Pulmonary artery endothelial cell (primary cell): Measurements from ENCODE around the gene TBX4. TPM values are rescaled to one million over a fixed set of nuclear protein-coding genes. Genes with fewer than 3 reads are reported as not detected.

Experiments
- DNase-seq: peaks from one replicate; pipeline ENCODE4 v3.0.0-alpha.2; 2011; ENCODE audit warnings: low read depth, low spot score
- total RNA-seq: library from RNA; depleted of rRNA; stranded (reverse); fragments of >200 nt; gene quantifications from 2 replicates; pipeline ENCODE4 v1.2.3, GENCODE V29; 2014

The TBX4 gene
- total RNA-seq, 1 donor from 2014 or later, result not detected

DNA sequence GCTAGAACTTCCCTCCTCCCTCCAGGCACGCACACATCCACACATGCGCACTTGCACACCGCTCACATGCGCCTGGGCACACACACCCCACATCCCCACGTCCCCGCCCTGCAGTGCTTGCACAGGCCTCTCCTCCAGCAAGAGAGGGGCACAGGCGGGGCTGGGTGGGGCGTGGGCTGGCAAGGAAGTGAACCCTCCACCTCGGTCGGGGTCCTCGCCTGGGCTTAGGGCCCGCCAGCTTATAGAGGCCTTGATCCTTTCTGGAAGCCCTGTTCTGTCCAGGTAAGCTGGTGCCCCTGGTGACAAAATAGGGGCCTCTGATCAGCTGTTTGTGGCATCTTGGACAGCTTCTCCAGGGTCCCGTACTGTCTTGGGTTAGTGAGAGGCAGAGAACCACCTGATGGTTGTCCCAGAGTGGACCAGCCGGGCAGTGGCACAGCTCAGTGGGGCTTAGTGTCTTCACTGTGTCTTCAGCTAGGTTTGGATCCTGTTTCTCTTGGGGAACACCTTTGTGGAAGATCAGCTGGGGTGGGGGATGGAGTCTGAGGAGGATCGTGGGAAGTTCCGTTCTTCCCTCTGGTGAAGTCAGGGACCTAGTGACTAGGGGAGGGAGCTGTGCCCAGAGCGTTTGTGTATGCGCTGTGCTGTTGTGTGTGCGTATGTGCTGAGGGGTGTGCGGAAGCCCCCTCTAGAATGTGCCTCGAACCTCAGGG lies 12.1 kb downstream of the TBX4 start:
- no peak for DNase-seq

DNA sequence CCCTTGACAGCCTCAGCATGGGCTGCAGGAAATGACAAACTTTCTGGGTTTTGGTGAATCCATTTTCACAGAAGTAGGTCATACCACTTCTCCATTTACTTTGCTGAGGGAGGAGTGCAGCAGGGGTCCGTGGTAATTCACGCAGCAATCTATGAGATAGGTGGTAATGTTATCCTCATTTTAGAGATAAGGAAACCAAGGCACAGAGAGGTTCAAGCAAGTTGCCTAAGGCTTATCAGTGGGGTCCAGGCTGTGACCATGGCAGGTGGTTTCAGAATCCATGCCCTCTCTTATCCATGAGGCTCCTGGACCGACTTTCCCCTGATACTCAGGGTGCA lies 12.6 kb downstream of the TBX4 start:
- DNase-seq, result no peak

DNA sequence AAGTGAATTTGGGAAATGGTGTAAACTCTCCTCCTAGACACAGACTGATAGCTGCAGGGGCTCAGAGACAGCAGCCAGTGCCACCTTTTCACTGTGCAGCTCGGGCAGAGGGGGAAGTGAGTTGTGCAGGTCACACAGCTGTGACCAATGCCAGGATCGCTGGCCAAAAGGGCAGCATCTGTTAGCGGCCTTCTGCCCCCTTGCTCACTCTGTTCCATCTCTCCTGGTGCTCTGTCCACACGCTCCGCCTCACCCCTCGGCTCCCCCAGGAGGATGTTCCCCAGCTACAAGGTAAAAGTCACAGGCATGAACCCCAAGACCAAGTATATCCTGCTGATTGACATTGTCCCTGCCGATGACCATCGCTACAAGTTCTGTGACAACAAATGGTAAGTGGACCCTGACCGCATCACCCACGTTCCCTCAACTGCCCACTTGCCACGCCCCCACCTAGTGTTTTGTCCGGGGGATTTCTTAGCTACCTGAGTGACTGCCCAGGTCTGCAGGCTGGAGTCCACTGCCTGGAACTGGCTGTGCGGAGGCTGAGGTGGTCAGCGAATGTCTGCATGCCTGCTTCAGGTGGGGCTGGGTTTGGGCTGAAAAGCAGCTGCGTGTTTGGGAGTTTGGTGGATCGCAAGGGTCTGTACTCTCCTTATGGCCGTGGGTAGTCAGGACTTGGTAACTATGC lies 13.5 kb downstream of the TBX4 start:
- DNase-seq, result no peak

DNA sequence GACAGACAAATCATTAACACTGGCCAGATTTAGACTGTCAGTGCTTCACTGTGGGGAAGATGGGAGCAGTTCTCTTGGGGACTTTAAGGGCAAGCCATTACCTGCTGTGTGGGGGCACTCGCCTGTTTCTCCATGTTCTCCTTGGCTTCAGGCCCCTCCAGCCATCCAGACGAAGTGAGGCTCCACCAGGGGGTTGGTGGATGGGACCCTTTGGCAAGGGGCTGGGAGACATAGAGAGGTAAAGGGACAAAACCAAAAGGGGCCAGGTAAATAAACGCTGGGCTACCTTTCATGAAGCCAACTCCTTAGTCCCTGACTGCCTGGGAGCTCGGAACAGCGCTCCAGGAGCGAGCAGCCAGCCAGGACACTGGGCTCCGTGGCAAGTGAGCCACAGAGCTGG lies 14.0 kb downstream of the TBX4 start:
- no peak for DNase-seq

DNA sequence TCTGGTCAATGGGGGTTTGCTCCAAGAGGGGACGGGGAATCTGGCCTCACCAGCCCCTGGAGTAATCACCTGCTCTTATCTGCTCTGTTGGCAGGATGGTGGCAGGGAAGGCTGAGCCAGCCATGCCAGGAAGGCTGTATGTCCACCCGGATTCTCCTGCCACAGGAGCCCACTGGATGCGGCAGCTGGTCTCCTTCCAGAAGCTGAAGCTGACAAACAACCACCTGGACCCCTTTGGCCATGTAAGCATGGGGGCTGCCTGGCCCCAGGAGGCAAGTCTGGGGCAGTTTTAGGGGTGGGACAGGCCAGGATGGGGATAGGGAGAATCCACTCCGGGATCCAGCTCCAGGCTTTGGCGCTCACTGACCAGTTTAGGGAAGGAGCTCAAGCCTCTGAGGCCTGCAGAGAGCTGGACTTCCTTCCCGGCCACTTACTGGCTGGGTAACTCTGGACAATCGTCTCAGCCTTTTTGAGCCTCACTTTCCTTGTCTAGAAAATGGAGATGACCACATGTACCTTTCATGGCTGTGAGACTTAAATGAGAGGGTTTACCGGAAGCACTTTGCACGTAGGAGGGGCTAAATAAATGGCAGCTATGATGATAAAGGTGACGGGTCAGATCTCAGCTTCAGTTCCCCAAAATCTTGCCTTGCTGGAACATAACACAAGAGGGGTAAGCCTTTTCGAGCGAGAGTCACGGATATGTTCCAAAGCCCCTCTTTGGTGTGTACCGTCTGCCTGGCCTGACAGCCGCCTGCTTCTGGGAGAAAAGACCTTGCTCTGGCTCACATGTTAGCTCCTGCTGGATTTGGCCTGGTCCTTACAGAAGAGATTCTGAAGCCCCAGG lies 15.4 kb downstream of the TBX4 start:
- no peak for DNase-seq

DNA sequence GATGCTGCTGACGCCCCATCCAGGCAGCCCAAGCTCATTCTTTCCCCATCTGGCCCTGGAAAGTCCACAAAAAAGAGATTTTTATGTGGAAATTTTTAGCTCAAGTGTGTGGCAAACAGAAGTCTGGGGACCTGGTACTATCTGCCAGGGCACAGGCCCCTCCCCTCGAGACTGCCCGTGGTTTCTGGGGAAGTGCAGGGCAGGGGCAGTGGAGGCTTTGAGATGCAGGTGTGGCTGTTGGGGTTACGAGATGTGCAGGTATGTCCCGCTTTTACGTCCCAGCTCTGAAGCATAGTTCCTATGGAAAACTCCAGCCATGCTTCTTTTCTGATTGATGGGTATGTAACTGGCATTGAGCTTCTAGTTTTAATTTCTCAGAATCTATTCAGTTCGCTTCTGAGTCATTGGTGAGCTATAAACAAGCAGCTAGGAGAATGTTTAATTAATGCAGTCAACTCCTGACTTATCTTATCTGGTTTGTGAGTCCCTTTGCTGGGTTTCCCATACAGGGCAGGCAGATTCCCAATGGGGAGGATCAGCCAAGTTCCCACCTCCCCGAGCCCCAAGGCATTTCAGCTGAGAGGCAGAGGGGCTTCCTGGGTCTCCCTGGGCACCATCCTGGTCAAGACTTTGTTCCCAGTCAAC lies 16.2 kb downstream of the TBX4 start:
- DNase-seq, result no peak

DNA sequence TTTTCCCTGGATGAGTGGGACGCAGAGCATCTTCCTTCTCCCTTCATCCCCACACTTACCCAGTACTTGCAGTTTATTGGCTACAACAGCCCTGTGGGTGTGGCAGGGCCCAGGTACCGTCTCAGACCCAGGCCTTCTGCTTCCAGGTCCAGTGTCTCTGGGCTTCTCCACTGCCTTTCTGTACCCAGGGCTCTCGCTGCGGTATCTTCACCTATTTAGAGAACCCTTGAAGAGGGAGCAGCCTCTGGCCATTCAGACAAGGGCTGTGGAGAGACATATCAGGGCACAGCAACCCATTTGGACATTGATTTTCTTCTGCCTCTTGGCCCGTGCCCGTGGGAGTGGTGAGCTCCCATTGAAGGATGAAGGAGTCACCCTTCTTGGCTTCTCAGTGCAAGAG lies 17.3 kb downstream of the TBX4 start:
- DNase-seq, result no peak

DNA sequence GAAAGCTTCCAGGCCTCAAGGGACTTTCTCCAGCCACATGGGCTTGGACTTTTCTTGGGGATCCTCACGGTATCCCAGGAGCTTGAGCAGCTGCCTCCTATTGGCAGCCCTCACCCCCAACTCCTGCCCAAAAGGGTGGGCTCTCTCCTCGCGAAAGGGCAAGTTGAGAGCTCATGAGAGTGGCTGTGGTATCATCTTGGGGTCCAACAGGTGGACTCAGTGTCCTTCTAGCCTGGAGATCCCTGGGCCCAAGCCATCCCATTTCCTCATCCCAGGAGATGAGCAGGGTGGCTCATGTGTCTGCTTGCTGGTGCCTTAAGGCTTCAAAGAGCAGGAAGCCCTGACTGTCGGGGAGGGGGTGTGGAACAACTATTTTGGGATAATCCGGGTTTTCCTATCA lies 17.7 kb downstream of the TBX4 start:
- no peak for DNase-seq

DNA sequence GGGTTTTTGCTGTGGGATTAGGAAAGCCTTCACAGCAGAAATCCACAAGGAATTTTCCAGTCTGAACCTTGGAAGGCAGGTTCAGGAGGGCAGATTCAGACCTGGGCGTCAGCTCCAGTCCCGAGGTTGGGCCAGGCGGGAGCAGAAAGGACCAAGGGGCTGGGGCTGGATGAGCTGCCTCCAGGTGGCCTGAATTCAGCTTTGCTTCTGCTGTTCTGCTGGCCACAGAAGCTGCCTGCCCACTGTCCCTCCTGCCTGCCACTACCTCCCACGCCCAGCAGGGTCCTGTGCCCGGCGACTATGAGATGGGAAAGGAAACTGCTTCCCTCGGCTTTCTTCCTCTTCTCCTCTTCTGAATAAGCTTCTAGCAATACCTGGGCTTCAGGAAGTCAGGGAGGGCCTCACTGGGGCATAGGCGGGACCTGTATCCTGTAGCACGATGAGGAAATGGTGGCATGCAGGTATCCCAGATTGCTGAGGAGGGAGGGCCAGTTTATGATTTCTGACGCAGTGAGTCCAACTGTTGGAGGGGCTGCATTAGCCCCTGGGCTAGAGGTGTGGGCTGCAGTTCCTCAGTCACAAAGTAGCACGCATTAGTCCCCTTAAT lies 18.4 kb downstream of the TBX4 start:
- no peak for DNase-seq

DNA sequence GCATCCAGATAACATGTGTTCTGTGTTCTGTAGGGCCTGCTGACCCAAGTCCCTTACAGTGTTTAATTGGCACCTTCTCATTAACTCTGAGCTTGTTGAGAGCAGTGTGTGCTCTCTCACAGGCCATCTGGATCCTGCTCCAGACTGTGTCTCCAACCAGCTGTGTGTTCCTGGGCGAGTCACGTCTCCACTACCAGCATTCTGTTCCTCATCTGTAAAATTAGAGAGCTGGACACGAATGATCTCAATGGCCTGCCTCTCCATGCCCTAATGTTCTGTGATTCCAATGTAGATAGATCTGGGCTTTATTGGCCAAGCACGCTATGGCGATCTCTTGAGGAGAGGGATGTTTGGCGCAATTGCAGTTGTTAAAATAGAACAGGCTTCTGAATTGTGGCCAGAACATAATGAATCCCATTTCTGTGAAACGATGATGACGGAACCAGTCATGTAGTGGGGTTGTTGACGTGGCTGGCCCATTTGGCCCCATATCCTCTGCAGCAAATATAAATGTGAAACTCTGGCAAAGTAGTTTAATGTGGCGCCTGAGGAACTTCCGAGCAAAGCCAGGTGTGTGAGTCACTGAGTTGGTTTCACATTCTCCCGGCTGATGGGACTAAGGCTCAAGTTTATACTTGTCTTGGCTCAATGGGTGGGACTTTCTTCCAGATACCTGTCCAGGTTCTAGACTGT lies 22.2 kb downstream of the TBX4 start:
- no peak for DNase-seq

DNA sequence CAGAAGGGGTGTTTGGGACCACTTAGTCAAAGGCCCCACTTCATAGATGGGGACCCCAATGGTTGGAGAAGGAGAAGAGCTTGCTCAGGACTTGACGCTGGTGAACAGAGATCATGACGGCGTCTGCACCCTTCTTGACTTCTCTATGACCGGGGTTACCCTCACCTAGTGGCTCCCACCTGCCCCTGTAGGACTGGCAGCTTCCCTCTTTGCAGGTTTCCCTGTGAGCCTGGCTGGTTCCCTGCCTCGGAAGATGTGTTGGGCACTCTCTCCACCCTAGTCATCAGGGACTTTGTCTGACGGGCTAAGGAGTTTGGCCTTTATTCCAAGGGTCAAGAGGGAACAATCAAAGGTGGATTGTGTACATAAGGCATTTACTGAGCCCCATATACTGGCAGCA lies 22.7 kb downstream of the TBX4 start:
- no peak for DNase-seq

DNA sequence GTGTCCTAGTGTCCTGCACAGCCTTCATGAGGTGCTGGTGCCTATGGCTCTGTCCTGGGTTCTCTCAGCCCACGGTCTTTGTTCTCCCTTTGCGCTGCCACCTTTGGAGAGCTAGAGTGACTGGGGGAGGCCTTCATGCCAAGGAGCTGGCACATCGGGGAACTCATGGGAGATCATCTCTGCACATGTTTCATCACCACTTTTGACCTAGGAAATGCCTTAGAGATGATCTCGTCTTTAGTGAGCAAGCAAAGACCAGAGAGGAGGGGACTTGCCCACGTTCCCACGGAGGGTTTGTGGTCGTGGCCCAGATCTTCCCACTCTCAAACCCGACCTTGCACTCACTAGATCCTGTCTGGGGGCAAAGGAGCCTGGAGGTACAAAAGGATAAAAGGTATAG lies 23.5 kb downstream of the TBX4 start:
- DNase-seq, result no peak

DNA sequence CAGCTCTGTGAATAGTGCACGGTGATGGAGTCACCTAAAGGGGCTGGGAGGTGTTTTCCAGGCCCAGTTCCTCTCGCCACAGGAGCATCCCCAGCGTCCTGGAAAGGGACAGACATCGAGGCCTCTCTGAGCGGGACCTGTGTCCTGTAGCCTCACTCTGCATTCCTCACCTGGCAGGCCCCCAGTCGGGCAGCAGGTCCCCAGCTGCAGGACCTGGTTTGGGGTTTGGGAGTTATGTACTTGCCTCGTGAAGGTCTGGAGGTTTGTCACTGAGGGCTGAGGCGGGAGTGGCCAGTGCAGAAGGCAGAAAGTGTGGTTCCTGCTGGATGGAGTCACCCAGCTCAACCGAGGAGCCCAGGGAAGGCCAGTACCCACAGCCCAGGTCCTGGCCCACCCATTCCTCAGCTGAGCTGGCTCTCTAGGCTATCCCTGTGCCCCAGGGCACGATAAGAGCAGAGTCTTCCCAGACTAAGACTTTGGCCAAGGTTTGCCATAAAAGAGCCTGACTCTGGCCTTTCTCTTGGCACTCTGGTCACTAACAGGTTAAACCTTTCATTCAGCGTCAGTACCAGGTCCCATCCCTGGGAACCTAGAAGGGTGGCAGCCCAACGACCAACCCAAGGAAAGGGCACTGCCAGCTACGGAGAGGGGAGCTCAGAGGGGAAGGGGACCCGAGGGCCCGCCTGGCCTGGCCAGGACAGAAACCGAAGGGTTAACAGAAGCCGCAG lies 24.4 kb downstream of the TBX4 start:
- DNase-seq, result no peak

DNA sequence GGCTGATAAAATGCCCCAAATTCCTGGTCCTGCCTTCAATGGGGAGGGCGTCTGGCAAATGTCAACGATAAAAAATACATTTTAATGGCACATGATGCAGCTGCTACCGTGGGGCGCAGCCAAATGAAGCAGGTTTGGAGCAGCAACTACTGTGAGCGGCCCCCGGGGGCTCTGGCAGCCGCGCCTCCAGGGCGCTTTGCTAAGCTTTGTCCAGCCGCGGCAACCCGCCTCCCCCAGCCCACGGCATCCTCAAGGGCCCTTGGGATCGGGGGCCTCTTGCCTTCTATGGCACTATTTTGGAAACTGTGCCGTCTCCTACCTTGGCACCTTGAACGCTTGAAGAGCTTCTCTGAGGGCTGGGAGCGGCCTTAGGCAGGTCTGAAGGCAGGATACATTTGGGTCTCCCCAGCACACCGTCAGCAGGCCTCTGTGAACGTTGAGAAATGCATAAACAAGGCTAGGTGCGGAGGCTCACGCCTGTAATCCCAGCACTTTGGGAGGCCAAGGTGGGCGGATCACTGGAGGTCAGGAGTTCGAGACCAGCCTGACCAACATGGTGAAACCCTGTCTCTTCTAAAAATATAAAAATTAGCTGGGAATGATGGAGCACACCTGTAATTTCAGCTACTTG lies 25.1 kb downstream of the TBX4 start:
- DNase-seq, result no peak

DNA sequence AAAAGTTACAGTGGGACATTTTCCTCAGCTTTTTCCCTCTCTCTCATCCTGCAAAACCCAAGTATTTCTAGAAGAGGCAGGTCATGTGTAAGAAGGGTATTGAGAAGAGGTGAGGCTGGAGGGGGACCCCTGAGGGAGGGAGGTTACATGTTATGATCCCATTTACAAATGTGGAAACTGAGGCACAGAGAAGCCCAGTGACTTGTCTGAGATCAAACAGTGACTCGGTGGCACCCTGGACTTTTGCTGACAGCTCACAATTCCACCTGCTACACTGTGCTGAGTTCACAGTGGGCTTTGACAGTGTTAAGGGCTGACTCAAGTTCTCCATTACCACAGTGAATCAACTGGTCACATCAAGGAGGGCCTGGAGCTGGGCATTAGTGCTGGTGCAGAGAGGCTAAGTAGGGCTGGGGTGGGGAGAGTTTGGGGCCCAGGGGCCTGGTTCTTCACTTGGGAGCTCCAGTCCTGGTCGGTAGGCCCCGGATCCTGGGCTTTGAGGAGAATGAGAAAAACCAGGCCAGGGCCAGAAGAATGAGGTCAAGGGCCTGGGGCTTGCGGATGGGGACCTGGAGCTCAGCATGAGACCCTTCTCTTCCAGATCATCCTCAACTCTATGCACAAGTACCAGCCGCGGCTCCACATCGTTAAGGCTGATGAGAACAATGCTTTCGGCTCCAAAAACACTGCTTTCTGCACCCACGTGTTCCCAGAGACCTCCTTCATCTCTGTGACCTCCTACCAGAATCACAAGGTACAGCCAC lies 26.0 kb downstream of the TBX4 start:
- DNase-seq, result no peak

DNA sequence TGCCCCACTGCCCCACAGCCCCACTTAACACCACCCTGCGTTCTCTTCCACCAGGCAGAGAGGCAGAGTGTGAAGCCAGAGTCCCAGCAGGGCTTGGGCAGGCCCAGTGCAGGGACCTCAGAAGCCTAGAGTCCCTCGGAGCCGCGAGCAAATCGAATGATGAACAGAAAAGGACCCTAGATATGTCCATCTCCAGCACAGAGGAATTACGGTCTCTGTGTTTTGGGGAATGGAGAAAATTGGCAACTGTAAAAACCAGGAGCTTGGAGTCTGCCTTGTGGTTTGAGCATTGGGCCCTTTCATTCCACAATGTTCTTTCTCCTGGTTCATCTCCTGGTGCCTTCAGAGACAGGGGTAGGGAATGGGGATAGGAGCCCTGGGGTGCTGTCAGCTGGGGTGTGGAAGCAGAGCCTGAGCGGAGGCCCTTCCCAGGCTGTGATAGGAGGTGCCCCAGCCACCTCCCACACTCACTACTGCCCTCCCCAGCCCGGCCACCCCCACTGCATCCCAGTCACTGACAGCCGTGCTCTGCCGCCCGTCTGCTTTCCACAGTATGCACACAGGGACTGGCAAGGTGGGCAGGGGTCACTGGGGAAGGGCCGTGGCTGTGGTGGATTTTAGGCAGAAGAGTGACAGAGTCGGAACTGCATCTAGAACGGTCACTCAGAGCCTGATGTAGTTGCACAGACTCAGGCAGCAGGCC lies 26.7 kb downstream of the TBX4 start:
- no peak for DNase-seq

DNA sequence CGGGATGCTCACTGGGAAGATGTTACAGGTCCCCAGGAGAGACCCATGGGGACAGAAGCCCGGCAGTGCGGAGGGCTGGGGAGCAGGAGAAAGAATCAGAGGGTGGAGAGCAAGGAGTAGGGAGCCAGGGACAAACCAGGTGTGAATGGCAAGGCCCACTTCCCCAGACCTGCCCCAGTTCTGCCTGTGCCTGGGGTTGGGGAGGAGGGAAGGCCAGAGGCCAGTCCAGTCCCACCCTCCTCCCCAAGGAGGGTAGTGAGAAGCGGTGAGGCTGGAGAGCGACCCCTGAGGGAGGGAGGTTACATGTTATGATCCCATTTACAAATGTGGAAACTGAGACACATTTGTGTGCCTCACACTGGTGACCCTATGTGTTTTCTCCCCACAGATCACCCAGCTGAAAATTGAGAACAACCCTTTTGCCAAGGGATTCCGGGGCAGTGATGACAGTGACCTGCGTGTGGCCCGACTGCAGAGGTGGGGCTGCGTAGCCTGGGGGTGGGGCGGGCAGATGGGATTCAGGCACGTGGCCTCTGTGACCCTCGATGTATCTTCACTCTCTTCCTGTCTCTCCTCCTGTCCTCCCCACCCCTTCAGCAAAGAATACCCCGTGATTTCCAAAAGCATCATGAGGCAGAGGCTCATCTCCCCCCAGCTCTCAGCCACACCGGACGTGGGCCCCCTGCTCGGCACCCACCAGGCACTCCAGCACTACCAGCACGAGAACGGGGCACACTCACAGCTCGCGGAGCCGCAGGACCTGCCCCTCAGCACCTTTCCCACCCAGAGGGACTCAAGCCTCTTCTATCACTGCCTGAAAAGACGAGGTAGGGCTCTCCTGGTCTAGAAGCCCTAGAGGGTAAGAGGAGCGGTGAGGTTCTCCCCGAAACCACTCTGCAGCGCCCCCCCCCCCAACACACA lies 27.5 kb downstream of the TBX4 start:
- DNase-seq, result no peak
